ENCODE results near the gene GTF2E1.

GTF2E1 gene

GRCh38 chr3:120773932-120774331 is 31.4 kb downstream of the GTF2E1 start:
- Histone ChIP-seq H3K36me3 (ENCODE audit: control insufficient read depth, low read length) (peaks cover 52% of the 10 kb centered on the region), H3K27ac (ENCODE audit: low read depth, low read length) (no peak overlapping the region), H3K4me2 (ENCODE audit: low read length) (no peak overlapping the region), H3K79me2 (ENCODE audit: control insufficient read depth, low read length) (peaks cover 4% of the 10 kb centered on the region; the same call in 1 of the 2 replicates), H3K4me1 (ENCODE audit: control insufficient read depth, low read length) (no peaks in the 10 kb centered on the region), H3F3A (ENCODE audit: control insufficient read depth, insufficient read depth) (no peaks in the 10 kb centered on the region), H3K9me3 (ENCODE audit: control insufficient read depth, insufficient read depth, low read length) (no peaks in the 10 kb centered on the region), H3K9me2 (replicated peaks; ENCODE audit: control insufficient read depth, low read length) (no peaks in the 10 kb centered on the region), H4K20me1 (ENCODE audit: control insufficient read depth, insufficient read depth, low read depth, low read length) (no peaks in the 10 kb centered on the region), H3K27me3 (ENCODE audit: control insufficient read depth, low read length) (no peaks in the 10 kb centered on the region), H3K4me3 (ENCODE audit: low read length) (no peak overlapping the region)
- no peak for TF ChIP-seq CTCF (IDR thresholded peaks at IDR 0.05; ENCODE audit: low read depth, low read length, poor library complexity, severe bottlenecking)
- TF ChIP-seq EZH2phosphoT487 (IDR thresholded peaks at IDR 0.05; ENCODE audit: borderline replicate concordance, low read length): no peak

GRCh38 chr3:120775411-120775810 is 32.9 kb downstream of the GTF2E1 start:
- Histone ChIP-seq H3K4me3 (ENCODE audit: low read length) (no peak overlapping the region), H3F3A (ENCODE audit: control insufficient read depth, insufficient read depth) (no peaks in the 10 kb centered on the region), H3K4me2 (ENCODE audit: low read length) (no peak overlapping the region), H3K79me2 (ENCODE audit: control insufficient read depth, low read length) (no peaks in the 10 kb centered on the region), H4K20me1 (ENCODE audit: control insufficient read depth, insufficient read depth, low read depth, low read length) (no peaks in the 10 kb centered on the region), H3K27ac (ENCODE audit: low read depth, low read length) (no peak overlapping the region), H3K27me3 (ENCODE audit: control insufficient read depth, low read length) (no peaks in the 10 kb centered on the region), H3K36me3 (ENCODE audit: control insufficient read depth, low read length) (peaks cover 59% of the 10 kb centered on the region), H3K4me1 (ENCODE audit: control insufficient read depth, low read length) (no peaks in the 10 kb centered on the region), H3K9me2 (replicated peaks; ENCODE audit: control insufficient read depth, low read length) (no peaks in the 10 kb centered on the region), H3K9me3 (ENCODE audit: control insufficient read depth, insufficient read depth, low read length) (no peaks in the 10 kb centered on the region)
- no peak for TF ChIP-seq CTCF (IDR thresholded peaks at IDR 0.05; ENCODE audit: low read depth, low read length, poor library complexity, severe bottlenecking)
- no peak for TF ChIP-seq EZH2phosphoT487 (IDR thresholded peaks at IDR 0.05; ENCODE audit: borderline replicate concordance, low read length)

GRCh38 chr3:120778776-120779175 is 36.2 kb downstream of the GTF2E1 start:
- Histone ChIP-seq H3K4me2 (ENCODE audit: low read length) (no peak overlapping the region), H3K9me3 (ENCODE audit: control insufficient read depth, insufficient read depth, low read length) (no peaks in the 10 kb centered on the region), H3K9me2 (replicated peaks; ENCODE audit: control insufficient read depth, low read length) (no peaks in the 10 kb centered on the region), H3K27ac (ENCODE audit: low read depth, low read length) (no peak overlapping the region), H3K4me3 (ENCODE audit: low read length) (no peak overlapping the region), H3K27me3 (ENCODE audit: control insufficient read depth, low read length) (no peaks in the 10 kb centered on the region), H4K20me1 (ENCODE audit: control insufficient read depth, insufficient read depth, low read depth, low read length) (no peaks in the 10 kb centered on the region), H3K4me1 (ENCODE audit: control insufficient read depth, low read length) (no peaks in the 10 kb centered on the region), H3K36me3 (ENCODE audit: control insufficient read depth, low read length) (peaks cover 43% of the 10 kb centered on the region), H3F3A (ENCODE audit: control insufficient read depth, insufficient read depth) (no peaks in the 10 kb centered on the region; the same call in 1 of the 2 replicates), H3K79me2 (ENCODE audit: control insufficient read depth, low read length) (no peaks in the 10 kb centered on the region)
- no peak for TF ChIP-seq EZH2phosphoT487 (IDR thresholded peaks at IDR 0.05; ENCODE audit: borderline replicate concordance, low read length)
- no peak for TF ChIP-seq CTCF (IDR thresholded peaks at IDR 0.05; ENCODE audit: low read depth, low read length, poor library complexity, severe bottlenecking)
